HepG2 (cell line): ENCODE measurements around the gene PPP1R12B. TPM values are rescaled to one million over a fixed set of nuclear protein-coding genes. Genes with fewer than 3 reads are reported as not detected.
"Not testable (repeated sequence)": the region's sequence is repeated elsewhere in the genome, so short reads cannot be mapped to it uniquely, and the experiment has no call there.

Experiments
- ATAC-seq: fragments of 200-7000 bp; cut with Tn5 transposase; 3 replicates; pipeline ENCODE4 v1.9.1; 2020; ENCODE audit warnings: mild to moderate bottlenecking, moderate library complexity
- BruUV-seq: library from RNA; stranded (reverse); fragments of 400-500 nt; replicated peaks from 2 replicates; lab custom pipeline; 2021; lab: Mats Ljungman, UMichigan
- CTCF ChIA-PET: fragments of 300-600 bp; formaldehyde crosslinking; extraction: SDS; loops from one replicate; lab custom pipeline; 2021; ENCODE audit warnings: low total read pairs, inconsistent platforms, low intra/inter-chr PET ratio; lab: Yijun Ruan, JAX
- POLR2A ChIA-PET: fragments of 350-600 bp; sonication (Branson Sonifier 250); formaldehyde crosslinking; loops from one replicate; lab custom pipeline; 2020; ENCODE audit warnings: antibody characterized with exemption, inconsistent platforms; lab: Yijun Ruan, JAX
- DNase-seq: peaks from one replicate; pipeline ENCODE4 v3.0.0-alpha.2; 2015; ENCODE audit warnings: low spot score
- FAIRE-seq: peaks from 3 replicates; lab custom pipeline; 2011; peaks lifted over from hg19 to GRCh38; lab: Jason Lieb, UNC
- H2AFZ ChIP-seq: one replicate; pipeline ENCODE4 v1.6.1; 2011; ENCODE audit warnings: low read length, inconsistent platforms
- H3K27ac ChIP-seq: fragments of 300-600 bp; 3 replicates; pipeline ENCODE4 v1.8.0; 2011; ENCODE audit warnings: mixed run types, mild to moderate bottlenecking, mixed read lengths, low read length, inconsistent platforms; ENCODE audit not compliant: insufficient read depth; ENCODE audit errors: extremely low read length
- H3K27me3 ChIP-seq, 2 experiments: fragments of 200-600 bp in 1 of 2; 2 replicates in 1 of 2; 3 replicates in 1 of 2; pipeline versions ENCODE4 v1.6.0 to v1.8.0; 2011; ENCODE audit warnings: low read length in 2 of 2, mild to moderate bottlenecking in 2 of 2, moderate library complexity in 2 of 2, inconsistent platforms in 1 of 2; ENCODE audit not compliant: insufficient read depth in 2 of 2, control insufficient read depth in 1 of 2
- H3K36me3 ChIP-seq, 2 experiments: fragments of 200-600 bp in 1 of 2; replicated peaks in 1 of 2; 2 replicates in 1 of 2; 3 replicates in 1 of 2; pipeline versions ENCODE4 v1.5.1 to v1.8.0; 2011; ENCODE audit warnings: low read length in 2 of 2, inconsistent platforms in 1 of 2; ENCODE audit not compliant: insufficient read depth in 2 of 2, control insufficient read depth in 1 of 2
- H3K4me1 ChIP-seq: 2 replicates; pipeline ENCODE4 v1.5.1; 2012; ENCODE audit warnings: low read length, inconsistent platforms; ENCODE audit not compliant: insufficient read depth
- H3K4me2 ChIP-seq: 2 replicates; pipeline ENCODE4 v1.6.0; 2011; ENCODE audit warnings: low read depth, low read length, inconsistent platforms
- H3K4me3 ChIP-seq, 3 experiments: fragments of 200-600 bp in 1 of 3; sonication (generic), shearing (Covaris generic) in 1 of 3; replicated peaks in 1 of 3; 2 replicates each; pipeline ENCODE4 v1.5.1; 2011 to 2016; ENCODE audit warnings: low read length in 3 of 3, inconsistent platforms in 2 of 3, low read depth in 2 of 3, mild to moderate bottlenecking in 2 of 3, control low read depth in 1 of 3, mixed read lengths in 1 of 3; ENCODE audit not compliant: insufficient read depth in 1 of 3
- H3K79me2 ChIP-seq: one replicate; pipeline ENCODE4 v1.6.1; 2011; ENCODE audit warnings: low read length, inconsistent platforms; ENCODE audit not compliant: insufficient read depth
- H3K9ac ChIP-seq: 2 replicates; pipeline ENCODE4 v1.6.0; 2011; ENCODE audit warnings: mild to moderate bottlenecking, low read depth, low read length, inconsistent platforms; ENCODE audit not compliant: insufficient read depth
- H3K9me3 ChIP-seq: 2 replicates; pipeline ENCODE4 v1.5.1; 2012; ENCODE audit warnings: mild to moderate bottlenecking, low read length
- H4K20me1 ChIP-seq: 2 replicates; pipeline ENCODE4 v1.6.0; 2011; ENCODE audit warnings: inconsistent platforms, mild to moderate bottlenecking, low read length, moderate library complexity; ENCODE audit not compliant: insufficient read depth
- WGBS: methylation state at CpG from one replicate; pipeline ENCODE4 v1.1.6; 2017; ENCODE audit warnings: low lambda C conversion rate; 5-methylcytosine and 5-hydroxymethylcytosine counted together
- in situ Hi-C: cut with HindIII; loops from 2 replicates; pipeline ENCODE4 v1.10.0; 2017; ENCODE audit warnings: low pct_unique_long_range_greater_than_20kb; ENCODE audit not compliant: extremely low pct_ligation_motif_present
- intact Hi-C: fragments of 100-400 bp; cut with micrococcal nuclease; formaldehyde crosslinking; loops from one replicate; pipeline ENCODE4 v1.10.0; 2022; ENCODE audit not compliant: unreplicated experiment
- polyA plus RNA-seq, 8 experiments: library from polyadenylated mRNA; depleted of rRNA in 3 of 8; stranded (reverse) in 7 of 8; unstranded in 1 of 8; fragments of >200 nt; fragmentation: Illumina TruSeq in 4 of 8; extraction: Trizol in 4 of 8; gene quantifications; 2 replicates each; pipeline versions ENCODE4 v1.2.1 to v1.2.3, GENCODE V29; 2011 to 2016; ENCODE audit warnings: low read depth in 4 of 8, missing spikeins in 1 of 8, mixed read lengths in 1 of 8; ENCODE audit not compliant: insufficient read depth in 1 of 8
- total RNA-seq, 5 experiments: library from RNA; depleted of rRNA; stranded (reverse); fragments of >200 nt; fragmentation: Illumina TruSeq; extraction: Trizol; gene quantifications; 2 replicates each; pipeline ENCODE4 v1.2.3, GENCODE V29; 2016; ENCODE audit warnings: low read depth in 1 of 5

The PPP1R12B gene
- total and polyA plus RNA-seq, 2 of the 13 experiments (the other 11 are each of a cell fraction or from before 2014, with no cell fraction given) = 12.0 to 13.6 TPM

GRCh38 chr1:202545647-202546303 is 197.3 kb downstream of the PPP1R12B start:
- H3K4me3 ChIP-seq, H3K27me3 ChIP-seq, FAIRE-seq, H3K9me3 ChIP-seq, DNase-seq, H3K9ac ChIP-seq, POLR2A ChIA-PET, BruUV-seq, ATAC-seq, H4K20me1 ChIP-seq, CTCF ChIA-PET, H3K4me2 ChIP-seq, H2AFZ ChIP-seq, H3K36me3 ChIP-seq, in situ Hi-C loops, H3K79me2 ChIP-seq, H3K27ac ChIP-seq, intact Hi-C loops: not testable (repeated sequence)
- H3K4me1 ChIP-seq = peaks cover 13% of the 10 kb centered on the region
- WGBS = 95% methylated on average over 3 of the region's 3 CpGs

GRCh38 chr1:202546377-202546776 is 197.9 kb downstream of the PPP1R12B start:
- H3K9ac ChIP-seq, H3K27ac ChIP-seq, BruUV-seq, ATAC-seq, H2AFZ ChIP-seq, intact Hi-C loops, H3K4me3 ChIP-seq, POLR2A ChIA-PET, CTCF ChIA-PET, H3K9me3 ChIP-seq, H3K4me2 ChIP-seq, FAIRE-seq, H3K36me3 ChIP-seq, H3K79me2 ChIP-seq, H3K27me3 ChIP-seq, DNase-seq, in situ Hi-C loops, H4K20me1 ChIP-seq: not testable (repeated sequence)
- peaks cover 13% of the 10 kb centered on the region for H3K4me1 ChIP-seq
- 70% methylated on average over 3 of the region's 3 CpGs for WGBS

GRCh38 chr1:202546796-202547195 is 198.3 kb downstream of the PPP1R12B start:
- not testable (repeated sequence) for H3K27ac ChIP-seq

More at GRCh38 chr1:202546796-202547195, 198.3 kb downstream of the PPP1R12B start:
- DNase-seq, ATAC-seq, H2AFZ ChIP-seq, BruUV-seq, intact Hi-C loops, H3K79me2 ChIP-seq, POLR2A ChIA-PET, in situ Hi-C loops, H3K27me3 ChIP-seq, FAIRE-seq, H3K9me3 ChIP-seq, H3K4me2 ChIP-seq, H4K20me1 ChIP-seq, H3K36me3 ChIP-seq, CTCF ChIA-PET, H3K9ac ChIP-seq, H3K4me3 ChIP-seq: not testable (repeated sequence)
- H3K4me1 ChIP-seq = peaks cover 13% of the 10 kb centered on the region
- WGBS = 94% methylated on average over 3 of the region's 3 CpGs
